ENCODE results near the gene ETV3.
"Not testable (repeated sequence)": the region's sequence is repeated elsewhere in the genome, so short reads cannot be mapped to it uniquely, and the experiment has no call there.

The ETV3 gene

GRCh38 chr1:157111396-157112165 lies 26.6 kb downstream of the ETV3 start:
- DNase-seq: no peak

GRCh38 chr1:157110686-157111085 lies 27.5 kb downstream of the ETV3 start:
- no peak for DNase-seq

- no peak for DNase-seq
Observed at GRCh38 chr1:157110003-157110402, 28.2 kb downstream of the ETV3 start.

GRCh38 chr1:157108448-157108847 lies 29.7 kb downstream of the ETV3 start:
- DNase-seq: no peak

- DNase-seq: no peak
Observed at GRCh38 chr1:157107702-157108101, 30.5 kb downstream of the ETV3 start.

GRCh38 chr1:157106813-157107189 lies 31.4 kb downstream of the ETV3 start:
- no peak for DNase-seq

GRCh38 chr1:157105988-157106812 lies 32.0 kb downstream of the ETV3 start:
- DNase-seq: no peak

GRCh38 chr1:157105298-157105987 lies 32.8 kb downstream of the ETV3 start:
- DNase-seq: no peak

- DNase-seq: no peak
Observed at GRCh38 chr1:157104598-157105293, 33.4 kb downstream of the ETV3 start.

- no peak for DNase-seq
Observed at GRCh38 chr1:157103268-157103667, 34.9 kb downstream of the ETV3 start.

- DNase-seq: no peak
Observed at GRCh38 chr1:157101149-157101548, 37.0 kb downstream of the ETV3 start.

GRCh38 chr1:157099633-157100009 lies 38.6 kb downstream of the ETV3 start, which contains the start of gene ETV3L:
TSS of gene ETV3L (minus strand) at chr1:157099808. CDS start at chr1:157099523, 285 bp downstream.
- DNase-seq: no peak

GRCh38 chr1:157098987-157099632 lies 39.1 kb downstream of the ETV3 start:
- DNase-seq: not testable (repeated sequence)

- no peak for DNase-seq
Observed at GRCh38 chr1:157098519-157098918, 39.7 kb downstream of the ETV3 start.

GRCh38 chr1:157097692-157098091 lies 40.5 kb downstream of the ETV3 start:
- DNase-seq: no peak

- DNase-seq: no peak
Observed at GRCh38 chr1:157096881-157097280, 41.3 kb downstream of the ETV3 start.

GRCh38 chr1:157095551-157095950 lies 42.6 kb downstream of the ETV3 start:
- DNase-seq: no peak

- no peak for DNase-seq
Observed at GRCh38 chr1:157095091-157095490, 43.1 kb downstream of the ETV3 start.

- DNase-seq: no peak
Observed at GRCh38 chr1:157092831-157093230, 45.4 kb downstream of the ETV3 start.

- DNase-seq: no peak
Observed at GRCh38 chr1:157091668-157092273, 46.4 kb downstream of the ETV3 start.

GRCh38 chr1:157091186-157091585 lies 47.0 kb downstream of the ETV3 start:
- no peak for DNase-seq

- no peak for DNase-seq
Observed at GRCh38 chr1:157090771-157091170, 47.4 kb downstream of the ETV3 start.

Measured in NCI-H1694 (cell line).